ENCODE data around the gene HS6ST3. TPM values are rescaled to one million over a fixed set of nuclear protein-coding genes. Genes with fewer than 3 reads are reported as not detected.

The HS6ST3 gene
- total RNA-seq, 1 experiment from 2014 or later = 1.2 TPM

DNA sequence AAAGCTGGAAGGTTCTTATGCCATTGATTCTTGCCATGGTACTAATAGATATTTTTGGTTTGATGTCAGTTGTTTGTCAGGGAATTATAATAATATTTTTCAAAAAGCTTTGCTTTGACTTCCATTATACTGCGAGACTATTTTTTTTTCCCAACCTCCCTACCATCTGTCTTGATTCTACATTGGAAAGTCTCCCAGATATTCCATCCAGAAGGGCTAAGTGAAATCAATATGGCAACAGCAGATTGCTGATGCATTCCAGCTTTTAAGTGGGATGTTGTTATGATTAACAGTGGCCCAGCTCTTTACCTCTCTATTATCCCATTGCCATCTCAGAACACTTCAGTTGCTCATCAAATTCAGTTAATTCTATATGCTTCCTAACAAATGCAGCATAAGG, 657.0 kb downstream of the HS6ST3 start:
- Mint-ChIP-seq H3K27me3 (ENCODE audit: low read depth) (no peaks in the 10 kb centered on the region), H3K36me3 (no peaks in the 10 kb centered on the region), H3K4me1 (no peaks in the 10 kb centered on the region), H3K9me3 (no peaks in the 10 kb centered on the region), H3K4me3 (no peak overlapping the region), H3K27ac (no peak overlapping the region)
- ChIA-PET CTCF (no interaction called here), POLR2A (no interaction called here)
- TF ChIP-seq ZNF263 (CRISPR knock-in tag; IDR thresholded peaks at IDR 0.05; ENCODE audit: low read depth) (no peak), ZNF423 (CRISPR knock-in tag; IDR thresholded peaks at IDR 0.05) (no peak), CREB1 (CRISPR knock-in tag; IDR thresholded peaks at IDR 0.05) (no peak), FOXP1 (CRISPR knock-in tag; IDR thresholded peaks at IDR 0.05; ENCODE audit: borderline replicate concordance) (no peak), KAT7 (CRISPR knock-in tag; IDR thresholded peaks at IDR 0.05; ENCODE audit: borderline replicate concordance) (no peak), ZNF416 (CRISPR knock-in tag; IDR thresholded peaks at IDR 0.05) (no peak), ZNF671 (CRISPR knock-in tag; IDR thresholded peaks at IDR 0.05) (no peak), CBFB (CRISPR knock-in tag; IDR thresholded peaks at IDR 0.05; ENCODE audit: low read depth) (no peak), MXD4 (CRISPR knock-in tag; IDR thresholded peaks at IDR 0.05; ENCODE audit: borderline replicate concordance) (no peak), OVOL2 (CRISPR knock-in tag; IDR thresholded peaks at IDR 0.05; ENCODE audit: borderline replicate concordance) (no peak), ZNF232 (CRISPR knock-in tag; IDR thresholded peaks at IDR 0.05) (no peak), NR1H2 (CRISPR knock-in tag; IDR thresholded peaks at IDR 0.05) (no peak), GTF2I (CRISPR knock-in tag; conservative IDR thresholded peaks at IDR 0.05) (no peak)
- TF ChIP-seq, protein P1, sequence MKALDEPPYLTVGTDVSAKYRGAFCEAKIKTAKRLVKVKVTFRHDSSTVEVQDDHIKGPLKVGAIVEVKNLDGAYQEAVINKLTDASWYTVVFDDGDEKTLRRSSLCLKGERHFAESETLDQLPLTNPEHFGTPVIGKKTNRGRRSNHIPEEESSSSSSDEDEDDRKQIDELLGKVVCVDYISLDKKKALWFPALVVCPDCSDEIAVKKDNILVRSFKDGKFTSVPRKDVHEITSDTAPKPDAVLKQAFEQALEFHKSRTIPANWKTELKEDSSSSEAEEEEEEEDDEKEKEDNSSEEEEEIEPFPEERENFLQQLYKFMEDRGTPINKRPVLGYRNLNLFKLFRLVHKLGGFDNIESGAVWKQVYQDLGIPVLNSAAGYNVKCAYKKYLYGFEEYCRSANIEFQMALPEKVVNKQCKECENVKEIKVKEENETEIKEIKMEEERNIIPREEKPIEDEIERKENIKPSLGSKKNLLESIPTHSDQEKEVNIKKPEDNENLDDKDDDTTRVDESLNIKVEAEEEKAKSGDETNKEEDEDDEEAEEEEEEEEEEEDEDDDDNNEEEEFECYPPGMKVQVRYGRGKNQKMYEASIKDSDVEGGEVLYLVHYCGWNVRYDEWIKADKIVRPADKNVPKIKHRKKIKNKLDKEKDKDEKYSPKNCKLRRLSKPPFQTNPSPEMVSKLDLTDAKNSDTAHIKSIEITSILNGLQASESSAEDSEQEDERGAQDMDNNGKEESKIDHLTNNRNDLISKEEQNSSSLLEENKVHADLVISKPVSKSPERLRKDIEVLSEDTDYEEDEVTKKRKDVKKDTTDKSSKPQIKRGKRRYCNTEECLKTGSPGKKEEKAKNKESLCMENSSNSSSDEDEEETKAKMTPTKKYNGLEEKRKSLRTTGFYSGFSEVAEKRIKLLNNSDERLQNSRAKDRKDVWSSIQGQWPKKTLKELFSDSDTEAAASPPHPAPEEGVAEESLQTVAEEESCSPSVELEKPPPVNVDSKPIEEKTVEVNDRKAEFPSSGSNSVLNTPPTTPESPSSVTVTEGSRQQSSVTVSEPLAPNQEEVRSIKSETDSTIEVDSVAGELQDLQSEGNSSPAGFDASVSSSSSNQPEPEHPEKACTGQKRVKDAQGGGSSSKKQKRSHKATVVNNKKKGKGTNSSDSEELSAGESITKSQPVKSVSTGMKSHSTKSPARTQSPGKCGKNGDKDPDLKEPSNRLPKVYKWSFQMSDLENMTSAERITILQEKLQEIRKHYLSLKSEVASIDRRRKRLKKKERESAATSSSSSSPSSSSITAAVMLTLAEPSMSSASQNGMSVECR (CRISPR knock-in tag; IDR thresholded peaks at IDR 0.05; ENCODE audit: borderline replicate concordance) = no peak
- TF ChIP-seq, protein P2, sequence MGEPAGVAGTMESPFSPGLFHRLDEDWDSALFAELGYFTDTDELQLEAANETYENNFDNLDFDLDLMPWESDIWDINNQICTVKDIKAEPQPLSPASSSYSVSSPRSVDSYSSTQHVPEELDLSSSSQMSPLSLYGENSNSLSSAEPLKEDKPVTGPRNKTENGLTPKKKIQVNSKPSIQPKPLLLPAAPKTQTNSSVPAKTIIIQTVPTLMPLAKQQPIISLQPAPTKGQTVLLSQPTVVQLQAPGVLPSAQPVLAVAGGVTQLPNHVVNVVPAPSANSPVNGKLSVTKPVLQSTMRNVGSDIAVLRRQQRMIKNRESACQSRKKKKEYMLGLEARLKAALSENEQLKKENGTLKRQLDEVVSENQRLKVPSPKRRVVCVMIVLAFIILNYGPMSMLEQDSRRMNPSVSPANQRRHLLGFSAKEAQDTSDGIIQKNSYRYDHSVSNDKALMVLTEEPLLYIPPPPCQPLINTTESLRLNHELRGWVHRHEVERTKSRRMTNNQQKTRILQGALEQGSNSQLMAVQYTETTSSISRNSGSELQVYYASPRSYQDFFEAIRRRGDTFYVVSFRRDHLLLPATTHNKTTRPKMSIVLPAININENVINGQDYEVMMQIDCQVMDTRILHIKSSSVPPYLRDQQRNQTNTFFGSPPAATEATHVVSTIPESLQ (CRISPR knock-in tag; IDR thresholded peaks at IDR 0.05) = no peak
- TF ChIP-seq, protein P3, sequence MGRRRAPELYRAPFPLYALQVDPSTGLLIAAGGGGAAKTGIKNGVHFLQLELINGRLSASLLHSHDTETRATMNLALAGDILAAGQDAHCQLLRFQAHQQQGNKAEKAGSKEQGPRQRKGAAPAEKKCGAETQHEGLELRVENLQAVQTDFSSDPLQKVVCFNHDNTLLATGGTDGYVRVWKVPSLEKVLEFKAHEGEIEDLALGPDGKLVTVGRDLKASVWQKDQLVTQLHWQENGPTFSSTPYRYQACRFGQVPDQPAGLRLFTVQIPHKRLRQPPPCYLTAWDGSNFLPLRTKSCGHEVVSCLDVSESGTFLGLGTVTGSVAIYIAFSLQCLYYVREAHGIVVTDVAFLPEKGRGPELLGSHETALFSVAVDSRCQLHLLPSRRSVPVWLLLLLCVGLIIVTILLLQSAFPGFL (CRISPR knock-in tag; IDR thresholded peaks at IDR 0.05; ENCODE audit: borderline replicate concordance) = no peak
- TF ChIP-seq, protein P4, sequence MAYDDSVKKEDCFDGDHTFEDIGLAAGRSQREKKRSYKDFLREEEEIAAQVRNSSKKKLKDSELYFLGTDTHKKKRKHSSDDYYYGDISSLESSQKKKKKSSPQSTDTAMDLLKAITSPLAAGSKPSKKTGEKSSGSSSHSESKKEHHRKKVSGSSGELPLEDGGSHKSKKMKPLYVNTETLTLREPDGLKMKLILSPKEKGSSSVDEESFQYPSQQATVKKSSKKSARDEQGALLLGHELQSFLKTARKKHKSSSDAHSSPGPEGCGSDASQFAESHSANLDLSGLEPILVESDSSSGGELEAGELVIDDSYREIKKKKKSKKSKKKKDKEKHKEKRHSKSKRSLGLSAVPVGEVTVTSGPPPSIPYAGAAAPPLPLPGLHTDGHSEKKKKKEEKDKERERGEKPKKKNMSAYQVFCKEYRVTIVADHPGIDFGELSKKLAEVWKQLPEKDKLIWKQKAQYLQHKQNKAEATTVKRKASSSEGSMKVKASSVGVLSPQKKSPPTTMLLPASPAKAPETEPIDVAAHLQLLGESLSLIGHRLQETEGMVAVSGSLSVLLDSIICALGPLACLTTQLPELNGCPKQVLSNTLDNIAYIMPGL (CRISPR knock-in tag; IDR thresholded peaks at IDR 0.05) = no peak
- TF ChIP-seq, protein P5, sequence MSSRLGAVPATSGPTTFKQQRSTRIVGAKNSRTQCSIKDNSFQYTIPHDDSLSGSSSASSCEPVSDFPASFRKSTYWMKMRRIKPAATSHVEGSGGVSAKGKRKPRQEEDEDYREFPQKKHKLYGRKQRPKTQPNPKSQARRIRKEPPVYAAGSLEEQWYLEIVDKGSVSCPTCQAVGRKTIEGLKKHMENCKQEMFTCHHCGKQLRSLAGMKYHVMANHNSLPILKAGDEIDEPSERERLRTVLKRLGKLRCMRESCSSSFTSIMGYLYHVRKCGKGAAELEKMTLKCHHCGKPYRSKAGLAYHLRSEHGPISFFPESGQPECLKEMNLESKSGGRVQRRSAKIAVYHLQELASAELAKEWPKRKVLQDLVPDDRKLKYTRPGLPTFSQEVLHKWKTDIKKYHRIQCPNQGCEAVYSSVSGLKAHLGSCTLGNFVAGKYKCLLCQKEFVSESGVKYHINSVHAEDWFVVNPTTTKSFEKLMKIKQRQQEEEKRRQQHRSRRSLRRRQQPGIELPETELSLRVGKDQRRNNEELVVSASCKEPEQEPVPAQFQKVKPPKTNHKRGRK (CRISPR knock-in tag; IDR thresholded peaks at IDR 0.05; ENCODE audit: borderline replicate concordance) = no peak
- TF ChIP-seq, protein P6, sequence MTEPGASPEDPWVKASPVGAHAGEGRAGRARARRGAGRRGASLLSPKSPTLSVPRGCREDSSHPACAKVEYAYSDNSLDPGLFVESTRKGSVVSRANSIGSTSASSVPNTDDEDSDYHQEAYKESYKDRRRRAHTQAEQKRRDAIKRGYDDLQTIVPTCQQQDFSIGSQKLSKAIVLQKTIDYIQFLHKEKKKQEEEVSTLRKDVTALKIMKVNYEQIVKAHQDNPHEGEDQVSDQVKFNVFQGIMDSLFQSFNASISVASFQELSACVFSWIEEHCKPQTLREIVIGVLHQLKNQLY (CRISPR knock-in tag; IDR thresholded peaks at IDR 0.05) = no peak
- TF ChIP-seq, protein P7, sequence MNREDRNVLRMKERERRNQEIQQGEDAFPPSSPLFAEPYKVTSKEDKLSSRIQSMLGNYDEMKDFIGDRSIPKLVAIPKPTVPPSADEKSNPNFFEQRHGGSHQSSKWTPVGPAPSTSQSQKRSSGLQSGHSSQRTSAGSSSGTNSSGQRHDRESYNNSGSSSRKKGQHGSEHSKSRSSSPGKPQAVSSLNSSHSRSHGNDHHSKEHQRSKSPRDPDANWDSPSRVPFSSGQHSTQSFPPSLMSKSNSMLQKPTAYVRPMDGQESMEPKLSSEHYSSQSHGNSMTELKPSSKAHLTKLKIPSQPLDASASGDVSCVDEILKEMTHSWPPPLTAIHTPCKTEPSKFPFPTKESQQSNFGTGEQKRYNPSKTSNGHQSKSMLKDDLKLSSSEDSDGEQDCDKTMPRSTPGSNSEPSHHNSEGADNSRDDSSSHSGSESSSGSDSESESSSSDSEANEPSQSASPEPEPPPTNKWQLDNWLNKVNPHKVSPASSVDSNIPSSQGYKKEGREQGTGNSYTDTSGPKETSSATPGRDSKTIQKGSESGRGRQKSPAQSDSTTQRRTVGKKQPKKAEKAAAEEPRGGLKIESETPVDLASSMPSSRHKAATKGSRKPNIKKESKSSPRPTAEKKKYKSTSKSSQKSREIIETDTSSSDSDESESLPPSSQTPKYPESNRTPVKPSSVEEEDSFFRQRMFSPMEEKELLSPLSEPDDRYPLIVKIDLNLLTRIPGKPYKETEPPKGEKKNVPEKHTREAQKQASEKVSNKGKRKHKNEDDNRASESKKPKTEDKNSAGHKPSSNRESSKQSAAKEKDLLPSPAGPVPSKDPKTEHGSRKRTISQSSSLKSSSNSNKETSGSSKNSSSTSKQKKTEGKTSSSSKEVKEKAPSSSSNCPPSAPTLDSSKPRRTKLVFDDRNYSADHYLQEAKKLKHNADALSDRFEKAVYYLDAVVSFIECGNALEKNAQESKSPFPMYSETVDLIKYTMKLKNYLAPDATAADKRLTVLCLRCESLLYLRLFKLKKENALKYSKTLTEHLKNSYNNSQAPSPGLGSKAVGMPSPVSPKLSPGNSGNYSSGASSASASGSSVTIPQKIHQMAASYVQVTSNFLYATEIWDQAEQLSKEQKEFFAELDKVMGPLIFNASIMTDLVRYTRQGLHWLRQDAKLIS (CRISPR knock-in tag; IDR thresholded peaks at IDR 0.05; ENCODE audit: borderline replicate concordance) = no peak
- DNase-seq (ENCODE audit: low spot score) = no peak
- no peak for ATAC-seq

All from WTC11 (cell line).